Mammary microvascular endothelial cell (primary cell): ENCODE data around the gene BNIP1. TPM values are rescaled to one million over a fixed set of nuclear protein-coding genes. Genes with fewer than 3 reads are reported as not detected.

ENCODE experiments used
- total RNA-seq: library from RNA; depleted of rRNA; stranded (reverse); fragments of >200 nt; gene quantifications from 2 replicates; pipeline ENCODE4 v1.2.3, GENCODE V29; 2015

The BNIP1 gene
- total RNA-seq: 11.4 and 19.6 TPM in 2 replicates

GRCh38 chr5:173144200-173145176, at the start of gene BNIP1:
Gene BNIP1 (plus strand): TSS chr5:173144531. CDS start chr5:173144546, 15 bp downstream.

Other genes starting within 250 kb of the BNIP1 start
- 67.3 and 98.3 TPM in 2 replicates for gene RPL26L1, start 185.1 kb upstream of the BNIP1 start, total RNA-seq
- 206 and 234 TPM in 2 replicates for gene ATP6V0E1, start 160.8 kb upstream of the BNIP1 start, total RNA-seq
- 6.8 and 7.2 TPM in 2 replicates for gene CREBRF, start 88.2 kb upstream of the BNIP1 start, total RNA-seq
- gene NKX2-5, start 90.7 kb downstream of the BNIP1 start, total RNA-seq: 0.15 and 1.8 TPM in 2 replicates
- 25.2 and 31.1 TPM in 2 replicates for gene STC2, start 183.9 kb downstream of the BNIP1 start, total RNA-seq